GM12878 (cell line): Measurements from ENCODE around the gene GTPBP4. TPM values are rescaled to one million over a fixed set of nuclear protein-coding genes. Genes with fewer than 3 reads are reported as not detected.

Experiments
- BCL3 ChIP-seq: IDR thresholded peaks from 2 replicates; pipeline ENCODE4 v1.6.1; 2011; ENCODE audit warnings: borderline replicate concordance, low read depth, mild to moderate bottlenecking, moderate library complexity, low read length; ENCODE audit not compliant: insufficient read depth, poor library complexity, severe bottlenecking
- BHLHE40 ChIP-seq, 2 experiments: fragments of 450-650 bp in 1 of 2; IDR thresholded peaks; 2 replicates each; pipeline ENCODE4 v1.6.1; 2011 to 2017; ENCODE audit warnings: low read depth in 2 of 2, borderline replicate concordance in 1 of 2, improper control_type of control experiment in 1 of 2, low read length in 1 of 2, mild to moderate bottlenecking in 1 of 2
- CBX5 ChIP-seq: sonication (generic); IDR thresholded peaks from 2 replicates; pipeline ENCODE4 v1.6.1; 2016; ENCODE audit warnings: low read depth, moderate library complexity, mild to moderate bottlenecking, inconsistent platforms
- CEBPZ ChIP-seq: fragments of 150-350 bp; IDR thresholded peaks from 2 replicates; pipeline ENCODE4 v1.6.1; 2016; ENCODE audit warnings: low read depth, low read length
- CREM ChIP-seq: IDR thresholded peaks from 2 replicates; pipeline ENCODE4 v1.6.1; 2014; ENCODE audit warnings: antibody characterized with exemption, low read depth
- CUX1 ChIP-seq: IDR thresholded peaks from 2 replicates; pipeline ENCODE4 v1.6.1; 2012; ENCODE audit warnings: improper control_type of control experiment, low read depth, low read length; ENCODE audit not compliant: insufficient replicate concordance
- LARP7 ChIP-seq: fragments of 450-650 bp; IDR thresholded peaks from 2 replicates; pipeline ENCODE4 v1.6.1; 2017; ENCODE audit warnings: mild to moderate bottlenecking
- MTA2 ChIP-seq: fragments of 450-650 bp; IDR thresholded peaks from 2 replicates; pipeline ENCODE4 v1.6.1; 2016; ENCODE audit warnings: low read depth, mild to moderate bottlenecking, moderate library complexity
- PBX3 ChIP-seq: IDR thresholded peaks from 2 replicates; pipeline ENCODE4 v1.6.1; 2011; ENCODE audit warnings: mild to moderate bottlenecking, low read depth, low read length, moderate library complexity; ENCODE audit not compliant: insufficient replicate concordance
- USF1 ChIP-seq: IDR thresholded peaks from 2 replicates; pipeline ENCODE4 v1.6.1; 2011; ENCODE audit warnings: borderline replicate concordance, low read depth, mild to moderate bottlenecking, moderate library complexity, mixed read lengths, low read length; ENCODE audit not compliant: insufficient read depth; ENCODE audit errors: extremely low read length
- ZBTB33 ChIP-seq: fragments of 450-650 bp; IDR thresholded peaks from 2 replicates; pipeline ENCODE4 v1.6.1; 2017; ENCODE audit warnings: mild to moderate bottlenecking
- ZNF24 ChIP-seq: fragments of 450-650 bp; IDR thresholded peaks from 2 replicates; pipeline ENCODE4 v1.6.1; 2017; ENCODE audit warnings: antibody characterized with exemption, mild to moderate bottlenecking
- polyA plus RNA-seq, 11 experiments: library from polyadenylated mRNA; depleted of rRNA in 4 of 11; unstranded in 6 of 11; stranded (reverse) in 5 of 11; fragments of >200 nt; fragmentation: Nextera tagmentation in 4 of 11; fragmentation: Illumina TruSeq in 1 of 11; extraction: Ambion mirVana in 4 of 11; extraction: Trizol in 1 of 11; gene quantifications; 1 replicate in 1 of 11; 2 replicates in 10 of 11; pipeline versions ENCODE4 v1.2.1 to v1.2.3, GENCODE V29; 2011 to 2016; ENCODE audit warnings: inconsistent platforms in 2 of 11, missing spikeins in 2 of 11, low read depth in 1 of 11
- total RNA-seq, 4 experiments: library from RNA; depleted of rRNA in 3 of 4; stranded (reverse); fragments of >200 nt in 3 of 4; fragmentation: Illumina TruSeq in 1 of 4; extraction: Trizol in 1 of 4; gene quantifications; 2 replicates each; pipeline versions ENCODE4 v1.2.1 to v1.2.3, GENCODE V29; 2013 to 2021

The GTPBP4 gene
- total and polyA plus RNA-seq, 10 of the 15 experiments (the other 5 are each of a cell fraction or from before 2014, with no cell fraction given), result 58.5 to 118 (median 71.4) TPM

- TF ChIP-seq USF1, result no peak
- TF ChIP-seq CEBPZ, result 0 out of 2 replicates have a peak, but pooled peaks have one; percentile 22
- TF ChIP-seq CBX5, result 0 out of 2 replicates have a peak, but pooled peaks have one; percentile 64
- no peak for TF ChIP-seq CUX1
- TF ChIP-seq BCL3, result no peak
- TF ChIP-seq ZNF24, result no peak
- TF ChIP-seq PBX3, result no peak
- no peak for TF ChIP-seq ZBTB33
- peak; percentile 91 for TF ChIP-seq LARP7
- peak; percentile 95 for TF ChIP-seq CREM
- peak; percentile 58 to 77; a peak in 3 of 4 replicates for TF ChIP-seq BHLHE40 (IDR thresholded peaks at IDR 0.05; ENCODE audit: borderline replicate concordance in 1 of 2, low read depth in 2 of 2, low read length in 1 of 2)
- 0 out of 2 replicates have a peak, but pooled peaks have one; percentile 10 for TF ChIP-seq MTA2
Measured at GRCh38 chr10:987870-988666, at the start of gene GTPBP4 (continued).
